Raji (cell line): ENCODE data around the gene MICOS13.

ENCODE experiments used
- POLR2A ChIP-seq: IDR thresholded peaks from 2 replicates; pipeline ENCODE4 v1.6.1; 2011; ENCODE audit warnings: low read depth, low read length, control low read depth; ENCODE audit not compliant: insufficient read depth

MICOS13 gene

DNA sequence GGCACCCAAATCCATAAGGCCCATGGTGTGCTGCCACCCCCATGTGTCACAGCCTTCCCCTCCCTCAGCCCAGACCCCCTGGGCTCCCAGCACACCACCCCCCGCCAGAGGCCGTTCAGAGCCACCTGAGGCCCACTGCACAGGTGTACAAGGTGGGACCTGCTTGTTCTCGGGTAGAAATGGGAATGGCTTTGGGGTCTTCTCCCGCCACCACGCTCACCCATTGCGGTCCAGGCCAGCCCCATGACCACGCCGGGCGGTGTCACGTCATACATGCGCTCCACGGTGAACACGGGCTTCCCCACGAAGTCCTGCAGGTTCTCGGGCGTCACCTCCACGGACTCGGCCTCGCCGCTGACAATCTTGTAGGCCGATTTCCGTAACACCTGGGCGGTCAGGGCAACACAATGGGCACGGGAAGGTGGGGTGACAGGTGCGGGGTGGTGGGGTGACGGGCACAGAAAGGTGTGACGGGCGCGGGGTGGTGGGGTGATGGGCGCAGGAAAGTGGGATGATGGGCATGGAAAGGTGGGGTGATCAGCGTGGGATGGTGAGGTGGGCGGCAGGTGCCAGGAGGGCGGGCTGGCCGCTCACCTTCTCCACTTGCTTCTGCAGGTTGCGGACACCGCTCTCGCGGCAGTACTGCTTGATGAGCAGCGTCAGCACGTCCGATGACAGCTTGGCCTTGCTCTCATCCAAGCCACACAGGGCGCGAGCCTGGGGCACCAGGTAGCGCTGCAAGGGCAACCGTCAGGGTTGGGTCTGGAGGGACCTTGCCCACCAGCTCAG, 14.0 kb upstream of the MICOS13 start:
- TF ChIP-seq POLR2A, result no peak

DNA sequence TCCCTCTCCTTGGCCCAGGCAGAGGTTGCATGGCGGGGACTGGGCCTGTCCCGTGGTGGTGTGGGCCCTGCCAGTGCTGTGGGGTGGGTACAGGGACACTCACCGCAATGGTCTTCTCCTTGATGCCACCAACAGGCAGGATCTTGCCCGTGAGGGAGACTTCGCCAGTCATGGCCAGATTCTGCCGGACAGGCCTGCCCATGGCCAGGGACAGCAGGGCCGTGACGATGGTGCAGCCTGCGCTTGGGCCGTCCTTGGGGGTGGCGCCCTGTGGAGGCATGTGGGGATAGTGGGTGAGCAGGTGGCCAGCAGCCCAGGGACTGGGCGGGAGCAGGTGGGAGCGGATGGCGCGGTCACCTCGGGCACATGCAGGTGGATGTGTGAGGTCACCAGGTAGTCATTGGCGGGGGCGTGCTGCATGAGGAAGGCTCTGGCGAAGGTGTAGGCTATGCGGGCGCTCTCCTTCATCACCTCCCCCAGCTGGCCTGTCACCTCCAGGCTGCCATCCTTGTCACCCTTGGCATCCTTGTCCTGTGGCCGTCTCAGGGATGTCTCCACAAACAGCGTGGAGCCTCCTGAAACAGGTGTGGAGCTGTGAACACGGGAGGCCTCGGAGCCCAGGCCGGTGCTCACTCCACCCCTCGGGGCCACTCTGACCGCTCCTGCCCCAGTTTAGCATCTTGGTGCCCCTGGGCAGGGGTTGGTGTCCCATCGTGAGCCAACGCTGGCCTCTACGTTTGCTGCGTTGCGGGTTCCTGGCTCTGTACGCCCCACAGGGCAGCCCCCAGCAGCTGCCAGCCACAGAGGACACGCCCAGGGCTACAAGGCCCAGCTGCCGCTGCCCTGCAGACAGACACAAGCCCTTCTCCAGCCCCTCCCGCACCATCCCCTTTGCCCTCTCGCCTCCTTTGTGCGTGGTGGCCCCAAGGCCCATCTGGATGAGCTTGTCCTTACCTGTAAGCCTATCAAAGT, 13.2 kb upstream of the MICOS13 start:
- no peak for TF ChIP-seq POLR2A

DNA sequence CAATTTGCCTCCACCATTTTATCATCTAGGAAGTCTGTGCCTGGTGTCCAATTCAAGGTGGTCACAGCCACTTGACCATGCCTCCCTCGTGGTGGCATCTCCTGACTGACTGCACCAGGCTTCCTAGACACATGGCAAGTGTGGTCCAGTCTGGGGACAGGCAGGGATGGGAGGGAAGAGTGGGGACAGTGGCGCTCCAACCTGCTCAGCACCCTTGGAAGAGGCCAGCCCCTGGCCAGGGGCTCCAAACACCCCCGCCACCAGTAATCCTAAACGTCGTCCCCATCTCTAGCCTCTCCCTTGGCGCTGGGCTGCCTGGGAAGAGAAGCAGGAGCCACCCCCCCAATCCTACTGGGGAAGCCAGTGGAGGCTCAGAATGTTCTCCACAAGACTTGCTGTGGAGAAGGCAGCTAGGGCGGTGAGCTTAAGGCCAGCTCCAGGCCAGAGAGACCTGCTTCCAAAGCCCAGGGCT, 12.4 kb upstream of the MICOS13 start:
- TF ChIP-seq POLR2A, result no peak

DNA sequence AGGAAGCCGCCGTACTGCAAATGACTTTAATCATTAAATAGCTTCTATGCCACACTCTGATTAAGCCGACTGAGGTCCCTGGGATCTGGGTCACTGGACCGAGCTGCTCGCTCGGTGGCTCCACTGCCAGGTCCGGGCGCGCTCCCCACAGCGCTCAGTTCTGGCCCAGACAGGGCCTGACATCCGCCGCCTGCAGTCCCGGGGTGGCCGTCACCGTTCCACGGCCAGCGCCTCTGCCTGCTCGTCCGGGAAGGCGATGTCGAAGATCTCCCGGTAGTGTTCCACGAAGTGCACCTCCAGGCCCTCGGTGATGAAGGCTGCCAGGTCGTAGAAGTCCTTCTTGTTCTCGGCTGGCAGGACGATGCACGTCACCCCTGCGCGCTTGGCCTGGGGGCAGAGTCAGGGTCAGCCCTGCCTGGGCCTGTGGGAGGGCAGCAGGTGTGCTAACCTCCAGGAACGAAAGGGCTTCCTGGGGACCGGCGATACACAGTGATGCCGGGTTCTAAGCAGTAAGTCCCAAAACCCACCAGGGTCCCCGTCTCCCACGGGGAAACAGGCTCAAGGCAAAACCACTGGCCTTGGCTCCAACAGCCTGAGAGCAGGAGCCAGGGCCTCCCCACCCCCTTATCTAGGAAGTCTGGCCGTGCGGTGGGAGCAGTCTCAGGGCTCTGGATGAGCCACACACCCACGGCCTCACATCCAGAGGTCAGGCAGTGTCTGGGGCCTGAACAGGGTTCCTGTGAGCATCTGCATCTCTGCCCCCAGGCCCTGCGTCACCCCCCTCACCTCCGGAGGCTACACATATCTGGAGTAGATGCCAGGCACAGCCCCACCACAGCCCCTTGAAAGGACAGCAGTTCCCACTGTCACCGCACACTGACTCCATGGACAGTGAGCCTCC, 11.8 kb upstream of the MICOS13 start:
- no peak; the same call in none of the 2 replicates for TF ChIP-seq POLR2A

DNA sequence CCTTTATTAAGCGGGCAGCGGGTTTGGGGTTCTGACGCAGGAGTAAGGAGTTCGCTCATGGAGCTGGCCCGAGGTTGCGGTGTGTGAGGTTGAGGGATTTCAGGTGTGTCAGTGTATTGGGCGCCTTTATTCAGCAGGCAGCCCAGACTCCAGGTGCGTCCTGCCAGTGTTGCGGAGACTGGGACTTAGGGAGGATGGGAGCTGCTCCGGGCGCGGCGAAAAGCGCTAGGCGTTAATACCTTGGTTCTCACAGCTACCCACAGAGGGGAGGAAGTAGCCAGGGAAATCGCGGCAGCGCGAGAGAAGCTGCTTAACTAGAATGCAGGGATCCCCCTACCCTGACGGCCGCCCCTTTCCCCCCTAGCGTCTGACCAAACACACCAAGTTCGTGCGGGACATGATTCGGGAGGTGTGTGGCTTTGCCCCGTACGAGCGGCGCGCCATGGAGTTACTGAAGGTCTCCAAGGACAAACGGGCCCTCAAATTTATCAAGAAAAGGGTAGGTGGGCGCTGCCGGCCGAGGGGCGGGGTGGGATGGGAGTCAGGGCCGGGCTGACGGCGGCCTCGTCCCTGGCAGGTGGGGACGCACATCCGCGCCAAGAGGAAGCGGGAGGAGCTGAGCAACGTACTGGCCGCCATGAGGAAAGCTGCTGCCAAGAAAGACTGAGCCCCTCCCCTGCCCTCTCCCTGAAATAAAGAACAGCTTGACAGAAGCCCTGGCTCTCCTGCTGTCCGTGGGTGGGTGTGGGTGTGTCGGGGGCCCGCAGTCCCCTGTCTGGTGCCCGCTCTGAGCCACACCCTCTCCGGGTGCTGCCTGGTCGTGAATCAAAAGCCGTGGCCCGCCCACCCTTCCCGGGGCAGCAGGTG, 10.9 kb upstream of the MICOS13 start:
- peak; percentile 21; the same call in 1 of the 2 replicates for TF ChIP-seq POLR2A

DNA sequence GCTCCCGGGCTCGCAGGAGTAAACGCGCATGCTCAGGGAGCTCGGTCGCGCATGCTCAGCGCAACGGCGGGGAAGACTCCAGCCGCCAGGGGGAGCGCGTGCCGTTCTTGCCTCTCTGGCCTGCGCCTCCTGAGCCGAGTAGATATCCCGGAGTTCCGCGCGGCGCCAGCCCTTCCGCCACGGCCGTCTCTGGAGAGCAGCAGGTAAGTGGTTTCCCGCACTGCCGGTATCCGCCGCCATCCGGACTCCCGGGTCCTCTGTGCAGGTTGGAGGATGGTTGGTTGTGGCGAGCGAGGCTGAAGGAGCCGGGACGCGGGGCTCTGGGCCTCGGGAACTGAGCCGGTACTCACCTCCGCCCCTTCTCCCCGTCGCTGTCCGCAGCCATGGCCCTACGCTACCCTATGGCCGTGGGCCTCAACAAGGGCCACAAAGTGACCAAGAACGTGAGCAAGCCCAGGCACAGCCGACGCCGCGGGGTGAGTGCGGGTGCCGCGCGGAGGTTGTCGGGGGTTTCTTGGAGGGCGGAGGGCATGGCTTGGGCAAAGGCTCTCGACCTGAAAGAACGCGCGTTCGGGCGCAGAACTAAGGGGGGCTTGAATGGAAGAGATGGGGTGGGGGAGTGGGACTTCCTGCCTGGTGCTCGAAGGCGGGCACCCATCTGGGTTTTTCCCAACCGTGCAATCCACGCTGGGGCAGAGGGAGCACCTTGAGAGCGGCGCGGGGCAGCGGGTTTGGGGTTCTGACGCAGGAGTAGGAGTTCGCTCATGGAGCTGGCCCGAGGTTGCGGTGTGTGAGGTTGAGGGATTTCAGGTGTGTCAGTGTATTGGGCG, 10.0 kb upstream of the MICOS13 start, which contains the start of gene RPL36:
Gene RPL36 (plus strand): TSS at position 171 of the 830 bp plus-strand sequence. CDS start 213 bp downstream, at position 384.
- peak; percentile 100 for TF ChIP-seq POLR2A

DNA sequence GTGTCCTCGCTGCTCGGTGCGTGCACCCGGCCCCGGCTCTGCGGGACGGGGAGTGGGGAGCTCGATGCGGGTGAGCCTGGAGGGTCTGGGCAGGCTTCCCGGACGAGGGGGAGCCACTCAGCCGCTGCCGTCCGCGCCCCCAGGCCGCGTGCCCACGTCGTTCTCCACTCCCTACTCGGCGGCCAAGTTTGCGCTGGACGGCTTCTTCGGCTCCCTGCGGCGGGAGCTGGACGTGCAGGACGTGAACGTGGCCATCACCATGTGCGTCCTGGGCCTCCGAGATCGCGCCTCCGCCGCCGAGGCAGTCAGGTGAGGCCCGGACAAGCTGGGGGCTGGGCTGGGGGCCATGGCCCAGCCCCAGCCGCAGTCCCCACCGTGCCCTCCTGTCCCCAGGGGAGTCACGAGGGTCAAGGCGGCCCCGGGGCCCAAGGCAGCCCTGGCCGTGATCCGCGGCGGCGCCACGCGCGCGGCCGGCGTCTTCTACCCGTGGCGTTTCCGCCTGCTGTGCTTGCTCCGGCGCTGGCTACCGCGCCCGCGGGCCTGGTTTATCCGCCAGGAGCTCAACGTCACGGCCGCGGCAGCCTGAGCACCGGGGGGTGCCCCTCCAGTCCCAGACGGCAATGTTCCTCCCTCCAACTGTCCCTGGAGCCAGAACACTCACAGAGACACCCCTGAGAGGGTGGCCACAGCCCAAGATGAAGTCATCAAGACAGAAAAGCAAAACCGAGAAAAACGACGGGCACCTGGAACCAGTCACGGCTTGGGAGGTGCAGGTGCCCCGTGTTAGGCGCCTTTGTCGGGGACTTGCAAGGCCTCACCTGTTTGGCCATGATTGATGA, 7.3 kb upstream of the MICOS13 start:
- no peak for TF ChIP-seq POLR2A

DNA sequence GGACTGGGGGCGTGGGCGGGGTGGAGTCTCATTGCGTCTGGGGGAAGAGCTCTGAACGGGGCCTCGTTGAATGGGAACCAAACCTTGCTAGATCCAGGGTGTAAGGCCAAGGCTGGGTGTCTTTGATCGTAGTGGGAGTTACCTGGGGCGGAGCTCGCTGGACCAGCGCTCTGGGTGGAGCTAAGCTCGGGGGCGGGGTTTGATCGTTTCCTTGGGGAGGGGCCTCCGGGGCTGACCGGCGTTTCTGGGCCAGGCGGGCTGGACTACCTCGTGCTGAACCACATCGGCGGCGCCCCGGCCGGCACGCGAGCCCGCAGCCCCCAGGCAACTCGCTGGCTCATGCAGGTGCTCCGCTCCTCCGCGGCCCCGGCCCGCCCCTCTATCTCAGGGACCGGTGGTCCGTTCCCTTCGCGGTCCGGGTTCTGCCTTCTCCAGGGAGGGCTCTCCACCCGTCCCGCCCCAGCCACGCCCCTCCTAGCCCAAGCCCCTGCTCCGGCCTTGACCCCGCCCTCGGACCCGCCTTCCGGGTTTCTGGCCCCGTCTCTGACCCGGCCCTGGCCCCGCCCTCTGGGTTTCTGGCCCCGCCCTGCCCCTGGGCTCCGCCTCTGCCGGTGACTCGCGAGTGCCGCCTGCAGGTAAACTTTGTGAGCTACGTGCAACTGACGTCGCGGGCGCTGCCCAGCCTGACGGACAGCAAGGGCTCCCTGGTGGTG, 6.5 kb upstream of the MICOS13 start:
- peak; percentile 58 for TF ChIP-seq POLR2A

DNA sequence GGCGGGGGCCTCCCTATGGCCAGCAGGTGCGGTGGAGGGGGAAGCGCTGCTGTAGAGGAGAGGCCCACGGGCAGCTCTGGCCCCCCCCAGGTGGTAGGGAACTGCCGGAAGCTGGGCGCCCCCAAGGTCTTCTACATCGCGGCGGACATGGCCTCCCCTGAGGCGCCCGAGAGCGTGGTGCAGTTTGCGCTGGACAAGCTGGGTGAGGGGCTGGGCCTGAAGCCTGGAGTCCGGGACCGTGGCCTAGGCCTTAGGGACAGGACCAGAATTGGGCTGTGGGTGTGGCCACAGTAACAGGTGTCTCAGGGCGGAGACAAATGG, 6.0 kb upstream of the MICOS13 start:
- no peak for TF ChIP-seq POLR2A

DNA sequence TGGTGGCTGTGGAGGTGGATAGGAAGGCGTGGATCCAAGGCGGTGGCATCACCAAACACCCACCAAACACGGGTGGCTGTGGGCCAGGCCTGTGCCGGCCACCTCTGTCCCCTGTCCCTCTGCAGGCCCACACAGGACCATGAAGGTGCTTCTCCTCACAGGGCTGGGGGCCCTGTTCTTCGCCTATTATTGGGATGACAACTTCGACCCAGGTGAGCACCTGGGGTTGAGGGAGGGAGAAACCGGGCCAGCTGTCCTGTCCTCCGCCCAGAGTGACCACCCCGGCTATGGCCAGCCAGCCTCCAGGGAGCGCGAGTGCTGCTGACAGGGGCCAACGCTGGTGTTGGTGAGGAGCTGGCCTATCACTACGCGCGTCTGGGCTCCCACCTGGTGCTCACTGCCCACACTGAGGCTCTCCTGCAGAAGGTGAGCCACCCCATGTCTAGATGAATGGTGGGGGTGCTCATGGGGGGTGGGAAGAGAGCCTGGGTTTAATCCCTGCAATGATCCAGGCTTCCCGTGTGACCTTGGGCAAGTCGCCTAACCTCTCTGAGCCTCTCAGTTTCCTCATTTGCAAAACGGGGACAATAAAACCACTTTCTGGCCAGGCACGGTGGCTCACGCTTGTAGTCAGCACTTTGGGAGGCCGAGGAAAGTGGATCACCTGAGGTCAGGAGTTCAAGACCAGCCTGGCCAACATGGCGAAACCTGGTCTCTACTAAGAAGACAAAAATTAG, 4.5 kb upstream of the MICOS13 start:
- TF ChIP-seq POLR2A, result no peak
